B cell (primary cell): ENCODE results near the gene DNAJC16. TPM values are rescaled to one million over a fixed set of nuclear protein-coding genes. Genes with fewer than 3 reads are reported as not detected.
"Not testable (repeated sequence)": the region's sequence is repeated elsewhere in the genome, so short reads cannot be mapped to it uniquely, and the experiment has no call there.

ENCODE experiments used
- ATAC-seq: fragments of 200-7000 bp; cut with Tn5 transposase; one replicate; pipeline ENCODE4 v1.10.0; 2021; ENCODE audit warnings: low read depth, mild to moderate bottlenecking, moderate number of reproducible peaks, moderate library complexity
- CTCF ChIA-PET: fragments of 350-600 bp; sonication (Branson Sonifier 250); formaldehyde crosslinking; loops from one replicate; lab custom pipeline; 2021; ENCODE audit warnings: antibody characterized with exemption, inconsistent platforms; lab: Charles Lee
- POLR2A ChIA-PET: fragments of 350-600 bp; sonication (Branson Sonifier 250); formaldehyde crosslinking; loops from one replicate; lab custom pipeline; 2021; ENCODE audit warnings: antibody characterized with exemption; lab: Charles Lee
- DNase-seq: peaks from one replicate; pipeline ENCODE4 v3.0.0; 2013
- H2AFZ ChIP-seq: 2 replicates; pipeline ENCODE4 v1.6.1; 2012; ENCODE audit warnings: mild to moderate bottlenecking, low read depth, low read length; ENCODE audit not compliant: insufficient read depth, poor library complexity, severe bottlenecking
- H3K27ac ChIP-seq, 2 donors: 1 replicate in 1 of 2; 2 replicates in 1 of 2; pipeline ENCODE4 v1.5.1; 2012 to 2013; ENCODE audit warnings: low read length in 2 of 2, mild to moderate bottlenecking in 2 of 2, moderate library complexity in 1 of 2
- H3K27me3 ChIP-seq, 4 experiments: fragments of 200-600 bp in 1 of 4; sonication (generic) in 1 of 4; replicated peaks in 1 of 4; 1 replicate in 2 of 4; 2 replicates in 2 of 4; pipeline versions ENCODE4 v1.6.1 to v1.7.0; 2013 to 2016; ENCODE audit warnings: low read length in 3 of 4, mild to moderate bottlenecking in 2 of 4, mixed read lengths in 1 of 4, moderate library complexity in 1 of 4; ENCODE audit not compliant: insufficient read depth in 4 of 4, control insufficient read depth in 3 of 4; ENCODE audit errors: control extremely low read depth in 1 of 4
- H3K36me3 ChIP-seq, 2 experiments: replicated peaks in 1 of 2; 1 replicate in 1 of 2; 2 replicates in 1 of 2; pipeline versions ENCODE4 v1.6.1 to v1.7.1; 2013; ENCODE audit warnings: low read length in 1 of 2; ENCODE audit not compliant: insufficient read depth in 2 of 2, control insufficient read depth in 1 of 2; ENCODE audit errors: control extremely low read depth in 1 of 2, extremely low read depth in 1 of 2
- H3K4me1 ChIP-seq, 2 donors: fragments of 200-600 bp in 1 of 2; sonication (generic) in 1 of 2; 1 replicate in 1 of 2; 2 replicates in 1 of 2; pipeline versions ENCODE4 v1.5.1 to v1.6.1; 2013 to 2017; ENCODE audit warnings: low read length in 2 of 2; ENCODE audit not compliant: control insufficient read depth in 2 of 2, insufficient read depth in 2 of 2
- H3K4me2 ChIP-seq: replicated peaks from 2 replicates; pipeline ENCODE3; 2012; ENCODE audit warnings: mild to moderate bottlenecking, low read depth, low read length; ENCODE audit not compliant: poor library complexity, severe bottlenecking
- H3K4me3 ChIP-seq, 5 experiments: fragments of 200-600 bp in 1 of 5; sonication (generic) in 1 of 5; 1 replicate in 3 of 5; 2 replicates in 2 of 5; pipeline versions ENCODE4 v1.5.1 to v1.7.0; 2011 to 2016; ENCODE audit warnings: low read length in 4 of 5, mild to moderate bottlenecking in 4 of 5, low read depth in 2 of 5, control low read depth in 1 of 5, moderate library complexity in 1 of 5; ENCODE audit not compliant: insufficient read depth in 1 of 5; ENCODE audit errors: control extremely low read depth in 1 of 5, extremely low read depth in 1 of 5
- H3K79me2 ChIP-seq: fragments of 200-600 bp; sonication (generic); one replicate; pipeline ENCODE4 v1.6.0; 2016; ENCODE audit warnings: low read length; ENCODE audit not compliant: control insufficient read depth, insufficient read depth
- H3K9ac ChIP-seq: fragments of 200-600 bp; sonication (generic); 2 replicates; pipeline ENCODE4 v1.6.1; 2017; ENCODE audit warnings: mild to moderate bottlenecking, low read length, moderate library complexity
- H3K9me3 ChIP-seq, 3 donors: one replicate each; pipeline versions ENCODE4 v1.6.1 to v1.7.1; 2013; ENCODE audit warnings: low read length in 2 of 3; ENCODE audit not compliant: control insufficient read depth in 2 of 3, insufficient read depth in 1 of 3; ENCODE audit errors: control extremely low read depth in 1 of 3
- H4K20me1 ChIP-seq: 2 replicates; pipeline ENCODE4 v1.6.0; 2012; ENCODE audit warnings: mild to moderate bottlenecking, low read length; ENCODE audit not compliant: insufficient read depth, control insufficient read depth, poor library complexity, severe bottlenecking
- H3K27ac Mint-ChIP-seq: one replicate; pipeline ENCODE4 v1.8.0; 2021; ENCODE audit warnings: mixed read lengths
- H3K27me3 Mint-ChIP-seq: one replicate; pipeline ENCODE4 v1.8.0; 2021; ENCODE audit warnings: mixed read lengths
- H3K4me1 Mint-ChIP-seq: one replicate; pipeline ENCODE4 v1.8.0; 2021; ENCODE audit warnings: mixed read lengths
- H3K4me3 Mint-ChIP-seq: one replicate; pipeline ENCODE4 v1.8.0; 2021; ENCODE audit warnings: mixed read lengths
- H3K9me3 Mint-ChIP-seq: one replicate; pipeline ENCODE4 v1.8.0; 2022; ENCODE audit warnings: mixed read lengths; ENCODE audit not compliant: insufficient read depth
- CTCF ChIP-seq: fragments of 200-600 bp; IDR thresholded peaks from one replicate; pipeline ENCODE4 v1.8.0; 2022; ENCODE audit warnings: antibody characterized with exemption, mild to moderate bottlenecking
- EZH2 ChIP-seq: IDR thresholded peaks from 2 replicates; pipeline ENCODE4 v1.6.1; 2012; ENCODE audit warnings: borderline replicate concordance, low read depth, mild to moderate bottlenecking, moderate library complexity, low read length; ENCODE audit not compliant: insufficient read depth, poor library complexity, severe bottlenecking
- WGBS: methylation state at CpG from one replicate; pipeline ENCODE4 v1.1.5; 2013; ENCODE audit warnings: missing lambda C conversion rate; ENCODE audit not compliant: insufficient coverage; 5-methylcytosine and 5-hydroxymethylcytosine counted together
- intact Hi-C: fragments of 100-400 bp; cut with micrococcal nuclease; formaldehyde crosslinking; loops from one replicate; pipeline ENCODE4 v1.10.0; 2022
- polyA plus RNA-seq: library from polyadenylated mRNA; depleted of rRNA; stranded (reverse); fragments of >200 nt; gene quantifications from 2 replicates; pipeline ENCODE4 v1.2.3, GENCODE V29; 2012
- total RNA-seq, 2 donors: library from RNA; stranded (reverse); fragments of 120-200 nt in 1 of 2; gene quantifications; 1 replicate in 1 of 2; 2 replicates in 1 of 2; pipeline versions ENCODE4 v1.2.3 to v1.2.4, GENCODE V29; 2013 to 2022

DNAJC16 gene
- total and polyA plus RNA-seq, 2 donors (not counting 1 experiment from before 2014, with no cell fraction given) = 16.9 to 47.1 TPM

GRCh38 chr1:15521206-15521906, 5.3 kb upstream of the DNAJC16 start:
- H3K9ac ChIP-seq, ATAC-seq, H3K4me3 Mint-ChIP-seq, H3K27me3 Mint-ChIP-seq, H2AFZ ChIP-seq, H3K9me3 Mint-ChIP-seq, H3K27ac ChIP-seq, H3K4me2 ChIP-seq, H4K20me1 ChIP-seq, H3K27me3 ChIP-seq, H3K27ac Mint-ChIP-seq, H3K9me3 ChIP-seq, CTCF ChIA-PET, H3K4me3 ChIP-seq, DNase-seq: not testable (repeated sequence)
- intact Hi-C loops = loop anchor here (5.0 to 10.0 kb wide), 5 partner anchors 114 to 1123 kb away; partner anchors contain the start of genes CPLANE2, EFHD2, NECAP2 and PLEKHM2
- Histone ChIP-seq H3K4me1 (peaks cover 19 to 24% of the 10 kb centered on the region in 2 donors), H3K79me2 (peaks cover 69% of the 10 kb centered on the region), H3K36me3 (peaks cover 4 to 19% of the 10 kb centered on the region in 2 experiments)
- WGBS = 95% methylated on average over 10 of the region's 17 CpGs
- peaks cover 55% of the 10 kb centered on the region for H3K4me1 Mint-ChIP-seq
- POLR2A ChIA-PET = interaction anchor here (0.7 kb wide), 1 partner anchor 1104 kb away, joined by 4 read pairs; no protein-coding TSS in a partner anchor

- ChIA-PET POLR2A (no interaction called here), CTCF (interaction anchor here (0.7 kb wide), 1 partner anchor 679 kb away, joined by 3 read pairs; no protein-coding TSS in a partner anchor)
- Histone ChIP-seq H3K27ac (no peak overlapping the region), H3K4me2 (peak overlapping the region; percentile 92), H3K4me3 (no peak overlapping the region), H3K9ac (no peak overlapping the region), H3K4me1 (peaks cover 24 to 30% of the 10 kb centered on the region in 2 donors), H2AFZ (no peak overlapping the region), H3K36me3 (peaks cover 4 to 7% of the 10 kb centered on the region in 2 experiments), H3K27me3 (no peaks in the 10 kb centered on the region), H3K79me2 (peaks cover 68% of the 10 kb centered on the region), H4K20me1 (no peaks in the 10 kb centered on the region), H3K9me3 (no peaks in the 10 kb centered on the region)
- H3K4me3 Mint-ChIP-seq = peak overlapping the region; percentile 57
- DNase-seq = peak; percentile 31
- no peak overlapping the region for H3K27ac Mint-ChIP-seq
- intact Hi-C loops = loop anchor here (5.0 to 10.0 kb wide), 5 partner anchors 115 to 1122 kb away; partner anchors contain the start of genes CPLANE2, EFHD2, NECAP2 and PLEKHM2
- H3K4me1 Mint-ChIP-seq = peaks cover 55% of the 10 kb centered on the region
- no peak for TF ChIP-seq CTCF
- no peak for TF ChIP-seq EZH2
- H3K9me3 Mint-ChIP-seq = no peaks in the 10 kb centered on the region
- ATAC-seq = no peak
- no peaks in the 10 kb centered on the region for H3K27me3 Mint-ChIP-seq
- WGBS = 100% methylated on average over 3 of the region's 4 CpGs
Measured at GRCh38 chr1:15522551-15522950, 4.1 kb upstream of the DNAJC16 start.
